ENCODE data around the gene AGPAT3.

Gene AGPAT3

GRCh38 chr21:44029460-44030087 is 164.6 kb downstream of the AGPAT3 start:
- no peak for DNase-seq

- DNase-seq, result no peak
These were observed 170.2 kb downstream of the AGPAT3 start for GRCh38 chr21:44035244-44035643.
